WTC11 (cell line): ENCODE data around the gene CBX2.

Experiments
- CTCF ChIP-seq: fragments of 200-600 bp; IDR thresholded peaks from 2 replicates; pipeline ENCODE4 v1.8.0; 2022; ENCODE audit warnings: antibody characterized with exemption
- GABPB1 ChIP-seq: sonication (generic); formaldehyde crosslinking; IDR thresholded peaks from 2 replicates; pipeline ENCODE4 v1.8.1; 2023; ENCODE audit warnings: mild to moderate bottlenecking, missing genetic modification reagents
- MXD4 ChIP-seq: fragments of 250-450 bp; sonication (Bioruptor Pico); IDR thresholded peaks from 2 replicates; pipeline ENCODE4 v1.8.0; 2021; ENCODE audit warnings: mild to moderate bottlenecking, moderate library complexity, borderline replicate concordance
- PRDM15 ChIP-seq: sonication (generic); formaldehyde crosslinking; IDR thresholded peaks from 2 replicates; pipeline ENCODE4 v1.8.0; 2022; ENCODE audit warnings: missing genetic modification reagents
- TCF7 ChIP-seq: sonication (generic); formaldehyde crosslinking; IDR thresholded peaks from 2 replicates; pipeline ENCODE4 v1.8.0; 2022; ENCODE audit warnings: mild to moderate bottlenecking, low read depth, missing genetic modification reagents, moderate library complexity

- TF ChIP-seq GABPB1 (CRISPR knock-in tag) (no peak), CTCF (no peak), TCF7 (no peak), PRDM15 (CRISPR knock-in tag) (no peak), MXD4 (CRISPR knock-in tag) (no peak)
These were observed 22.4 kb upstream of the CBX2 start for GRCh38 chr17:79755591-79755990.
